Gastroesophageal sphincter (tissue), 3 donors: ENCODE data around the gene TXNDC11.

ENCODE experiments used
- EP300 ChIP-seq: sonication (generic); formaldehyde crosslinking; IDR thresholded peaks from one replicate; pipeline ENCODE4 v1.6.1; 2017; ENCODE audit warnings: antibody characterized with exemption, mild to moderate bottlenecking
- POLR2A ChIP-seq, 2 donors: fragments of 450-650 bp; IDR thresholded peaks; one replicate each; pipeline ENCODE4 v1.6.1; 2017; ENCODE audit warnings: antibody characterized with exemption in 2 of 2, mild to moderate bottlenecking in 2 of 2, moderate library complexity in 1 of 2
- POLR2AphosphoS5 ChIP-seq: sonication (generic); formaldehyde crosslinking; IDR thresholded peaks from one replicate; pipeline ENCODE4 v1.6.1; 2017; ENCODE audit warnings: antibody characterized with exemption
- TF ChIP-seq, protein P1 (sequence below), 4 experiments: fragments of 200-600 bp in 2 of 4; fragments of 450-650 bp in 2 of 4; sonication (generic) in 1 of 4; IDR thresholded peaks; one replicate each; pipeline ENCODE4 v1.5.1; 2017 to 2019; ENCODE audit warnings: antibody characterized with exemption in 4 of 4, mild to moderate bottlenecking in 2 of 4, moderate library complexity in 2 of 4

DNA sequence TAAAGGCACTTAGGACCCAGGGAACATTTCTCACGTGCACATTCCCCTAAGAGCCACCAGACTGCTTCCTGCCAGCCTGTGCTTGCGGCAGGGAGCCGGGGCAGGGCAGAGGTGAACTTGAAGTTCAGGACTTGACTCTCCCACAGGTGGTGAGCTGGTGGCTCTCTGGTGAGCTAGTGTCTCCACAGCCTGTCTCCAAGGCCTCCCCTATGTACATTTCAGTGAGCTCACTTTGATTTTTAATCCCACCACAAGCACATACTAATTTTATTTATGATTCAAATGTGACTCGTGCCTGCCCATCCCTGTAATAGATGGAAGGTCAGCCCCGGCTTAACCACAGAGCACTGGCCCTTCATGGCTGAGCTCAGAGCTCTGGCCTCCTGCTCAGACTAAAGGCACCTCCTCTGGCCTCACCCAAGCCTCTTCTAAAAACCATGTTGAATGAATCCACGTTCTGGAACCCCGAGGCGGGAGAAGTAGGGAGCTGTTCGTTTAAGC is 65.2 kb downstream of the TXNDC11 start:
- TF ChIP-seq, protein P1, sequence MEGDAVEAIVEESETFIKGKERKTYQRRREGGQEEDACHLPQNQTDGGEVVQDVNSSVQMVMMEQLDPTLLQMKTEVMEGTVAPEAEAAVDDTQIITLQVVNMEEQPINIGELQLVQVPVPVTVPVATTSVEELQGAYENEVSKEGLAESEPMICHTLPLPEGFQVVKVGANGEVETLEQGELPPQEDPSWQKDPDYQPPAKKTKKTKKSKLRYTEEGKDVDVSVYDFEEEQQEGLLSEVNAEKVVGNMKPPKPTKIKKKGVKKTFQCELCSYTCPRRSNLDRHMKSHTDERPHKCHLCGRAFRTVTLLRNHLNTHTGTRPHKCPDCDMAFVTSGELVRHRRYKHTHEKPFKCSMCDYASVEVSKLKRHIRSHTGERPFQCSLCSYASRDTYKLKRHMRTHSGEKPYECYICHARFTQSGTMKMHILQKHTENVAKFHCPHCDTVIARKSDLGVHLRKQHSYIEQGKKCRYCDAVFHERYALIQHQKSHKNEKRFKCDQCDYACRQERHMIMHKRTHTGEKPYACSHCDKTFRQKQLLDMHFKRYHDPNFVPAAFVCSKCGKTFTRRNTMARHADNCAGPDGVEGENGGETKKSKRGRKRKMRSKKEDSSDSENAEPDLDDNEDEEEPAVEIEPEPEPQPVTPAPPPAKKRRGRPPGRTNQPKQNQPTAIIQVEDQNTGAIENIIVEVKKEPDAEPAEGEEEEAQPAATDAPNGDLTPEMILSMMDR (IDR thresholded peaks at IDR 0.05) = no peak
- no peak for TF ChIP-seq POLR2A (IDR thresholded peaks at IDR 0.05)
- no peak for TF ChIP-seq POLR2AphosphoS5
- no peak for TF ChIP-seq EP300
